ENCODE data around the gene CCDC24.

The CCDC24 gene

GRCh38 chr1:43991476-43992231, at the start of gene CCDC24:
CCDC24 (plus strand) TSS chr1:43991599; CDS start chr1:43991879, 280 bp downstream.
- DNase-seq = peak; percentile 78 to 83

DNA sequence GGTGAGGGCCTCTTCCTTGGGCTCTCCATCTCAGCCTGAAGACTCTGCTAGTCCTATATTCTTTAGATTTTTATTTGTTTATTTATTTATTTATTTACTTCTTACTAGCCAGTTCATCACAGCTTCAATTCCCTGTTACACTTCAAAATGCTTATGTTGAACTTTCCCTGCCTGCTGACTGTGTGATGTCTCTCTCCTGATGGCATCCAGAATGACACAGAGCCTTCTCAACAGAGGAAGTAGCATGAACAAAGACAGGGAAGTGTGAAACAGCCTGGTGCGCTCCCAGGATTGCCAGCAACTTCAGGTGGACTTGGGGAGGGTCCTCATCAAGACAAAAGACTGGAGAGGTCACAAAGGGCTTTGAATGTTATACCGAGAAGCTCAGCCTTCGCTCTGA, 49.0 kb upstream of the CCDC24 start:
- DNase-seq = no peak
- TF ChIP-seq POLR2A (IDR thresholded peaks at IDR 0.05; ENCODE audit: low read length) (no peak), GATA1 (IDR thresholded peaks at IDR 0.05; ENCODE audit: low read depth, low read length) (no peak)

More at GRCh38 chr1:43991476-43992231, at the start of gene CCDC24:
- peak; percentile 25 for TF ChIP-seq POLR2A (IDR thresholded peaks at IDR 0.05; ENCODE audit: low read length)
- no peak for TF ChIP-seq GATA1 (IDR thresholded peaks at IDR 0.05; ENCODE audit: low read depth, low read length)

- TF ChIP-seq GATA1 (IDR thresholded peaks at IDR 0.05; ENCODE audit: low read depth, low read length) (no peak), POLR2A (IDR thresholded peaks at IDR 0.05; ENCODE audit: low read length) (no peak)
Observed at GRCh38 chr1:43944860-43945259, 46.5 kb upstream of the CCDC24 start.

GRCh38 chr1:43945674-43946235, 45.6 kb upstream of the CCDC24 start:
- no peak for DNase-seq
- TF ChIP-seq POLR2A (IDR thresholded peaks at IDR 0.05; ENCODE audit: low read length) (no peak), GATA1 (IDR thresholded peaks at IDR 0.05; ENCODE audit: low read depth, low read length) (no peak)

More at GRCh38 chr1:43944860-43945259, 46.5 kb upstream of the CCDC24 start:
- DNase-seq = no peak

DNA sequence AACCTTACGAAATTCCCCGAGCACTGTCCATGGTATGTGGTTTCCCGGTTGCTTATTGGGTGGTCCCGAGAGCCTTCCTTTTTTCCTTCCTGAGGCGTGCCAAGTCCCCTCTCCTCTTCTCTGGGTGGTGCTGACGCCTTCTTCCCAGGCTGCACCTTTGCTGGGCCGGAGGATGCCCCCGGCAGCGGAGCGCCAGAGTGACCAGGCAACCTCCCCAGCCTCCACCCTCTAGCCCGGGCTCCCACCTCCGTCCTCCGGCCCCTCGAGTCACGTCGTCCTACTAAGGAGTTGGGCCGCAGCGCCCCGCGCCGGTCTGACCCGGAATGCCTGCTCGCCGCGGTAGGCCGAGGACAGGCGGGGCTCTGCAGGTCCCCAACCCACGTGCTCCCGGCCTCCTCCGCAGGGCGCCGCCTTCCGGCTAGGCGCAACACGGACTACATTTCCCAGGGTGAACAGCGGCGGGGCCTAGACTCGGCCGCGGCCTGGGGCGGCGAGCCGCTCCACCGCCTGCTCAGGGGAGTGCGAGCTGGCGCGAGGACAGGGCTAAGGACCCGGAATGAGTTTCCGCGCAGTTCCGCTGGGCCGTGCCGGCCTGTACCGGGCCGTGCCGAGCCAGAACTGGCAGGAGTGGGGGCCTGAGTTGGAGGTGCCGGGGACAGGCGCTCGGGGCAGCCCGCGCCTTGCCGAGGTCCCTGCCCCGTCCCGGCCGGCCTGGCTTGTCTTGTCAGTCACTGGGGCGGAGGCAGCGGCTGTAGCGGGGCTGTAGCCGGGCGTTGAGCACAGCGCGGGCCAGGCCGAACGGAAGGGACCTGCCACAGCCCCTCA, 45.0 kb upstream of the CCDC24 start, which contains the start of gene IPO13:
Gene IPO13, plus strand, starts transcription at position 715 of the 825 bp plus-strand sequence. CDS start 651 bp downstream, outside the sequence.
- DNase-seq = peak; percentile 98
- TF ChIP-seq GATA1 (IDR thresholded peaks at IDR 0.05; ENCODE audit: low read depth, low read length) (no peak), POLR2A (IDR thresholded peaks at IDR 0.05; ENCODE audit: low read length) (peak; percentile 93)

DNA sequence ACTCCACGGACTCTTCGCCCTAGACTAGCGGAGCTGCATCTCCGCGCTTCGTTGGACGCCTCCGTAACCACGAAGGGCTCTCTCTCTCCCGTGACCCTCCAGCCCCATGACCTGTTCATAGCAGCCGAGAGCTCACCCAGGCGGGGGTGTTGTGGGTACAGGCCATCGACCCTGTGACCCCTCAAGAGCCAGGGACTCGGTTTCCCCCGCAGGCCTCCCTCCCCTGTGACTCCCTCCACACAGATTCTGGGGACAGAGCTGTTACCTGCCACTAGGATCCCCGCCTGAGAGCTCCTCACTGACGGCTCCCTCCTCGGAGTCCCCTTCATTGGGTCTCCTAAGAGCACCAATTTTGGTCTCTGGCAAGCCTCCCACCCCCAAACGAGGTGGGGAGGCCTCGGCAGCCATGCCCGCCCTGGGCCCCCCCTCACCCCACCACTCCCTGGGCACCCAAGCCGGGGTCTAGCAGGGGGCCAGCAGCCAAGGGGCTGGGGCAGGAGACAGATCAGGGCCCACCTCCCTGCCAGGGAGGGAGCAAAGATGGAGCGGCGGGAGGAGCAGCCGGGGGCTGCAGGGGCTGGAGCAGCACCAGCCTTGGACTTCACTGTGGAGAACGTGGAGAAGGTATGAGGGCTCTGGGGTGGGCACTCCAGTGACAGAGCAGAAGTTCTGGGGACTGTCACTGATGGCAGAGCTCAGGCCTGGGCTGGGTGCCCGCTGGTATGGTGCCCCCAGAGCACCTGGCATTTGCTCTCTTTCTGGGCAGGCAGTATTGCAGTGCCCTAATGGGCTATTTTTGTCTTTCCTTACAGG, 44.1 kb upstream of the CCDC24 start:
- TF ChIP-seq GATA1 (IDR thresholded peaks at IDR 0.05; ENCODE audit: low read depth, low read length) (no peak), POLR2A (IDR thresholded peaks at IDR 0.05; ENCODE audit: low read length) (peak; percentile 60)
- no peak for DNase-seq

DNA sequence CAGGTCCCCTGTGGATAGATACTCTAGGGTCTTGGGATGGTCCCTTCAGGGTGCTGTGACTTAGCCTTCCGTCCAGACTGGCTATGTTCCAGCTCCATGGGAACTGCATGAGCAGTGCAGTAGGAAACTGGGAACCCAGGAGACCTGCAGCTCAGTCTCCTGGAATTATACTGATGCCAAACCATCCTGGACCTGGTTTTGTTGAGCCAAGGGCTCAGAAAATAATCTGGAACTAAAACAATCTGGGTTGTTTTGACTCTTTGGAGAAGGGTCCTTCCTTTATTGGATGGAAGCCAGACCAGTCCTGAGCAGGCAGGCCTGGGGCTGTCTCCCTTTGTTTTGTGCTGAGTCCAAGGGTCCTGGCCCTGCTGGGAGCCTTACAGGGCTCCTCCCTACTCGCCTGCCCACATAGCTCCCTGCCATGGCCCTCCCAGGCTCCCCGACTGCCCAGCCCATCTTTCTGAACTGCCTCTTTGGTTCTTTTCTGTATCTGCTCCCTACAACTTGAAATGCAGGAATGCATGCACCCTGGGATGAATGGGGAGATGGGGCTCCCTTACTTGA, 43.4 kb upstream of the CCDC24 start:
- TF ChIP-seq GATA1 (IDR thresholded peaks at IDR 0.05; ENCODE audit: low read depth, low read length) (no peak), POLR2A (IDR thresholded peaks at IDR 0.05; ENCODE audit: low read length) (no peak)
- no peak for DNase-seq

DNA sequence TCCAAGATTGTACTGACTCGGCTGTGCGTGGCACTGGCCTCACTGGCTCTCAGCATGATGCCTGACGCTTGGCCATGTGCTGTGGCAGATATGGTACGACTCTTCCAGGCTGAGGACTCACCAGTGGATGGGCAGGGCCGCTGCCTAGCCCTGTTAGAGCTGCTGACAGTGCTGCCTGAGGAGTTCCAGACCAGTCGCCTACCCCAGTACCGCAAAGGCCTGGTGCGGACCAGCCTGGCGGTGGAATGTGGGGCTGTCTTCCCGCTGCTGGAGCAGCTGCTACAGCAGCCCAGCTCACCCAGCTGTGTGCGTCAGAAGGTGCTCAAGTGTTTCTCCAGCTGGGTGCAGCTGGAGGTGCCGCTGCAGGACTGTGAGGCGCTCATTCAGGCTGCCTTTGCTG, 41.7 kb upstream of the CCDC24 start:
- no peak for DNase-seq
- TF ChIP-seq GATA1 (IDR thresholded peaks at IDR 0.05; ENCODE audit: low read depth, low read length) (no peak), POLR2A (IDR thresholded peaks at IDR 0.05; ENCODE audit: low read length) (no peak)

GRCh38 chr1:43951021-43951985, 40.1 kb upstream of the CCDC24 start:
- TF ChIP-seq POLR2A (IDR thresholded peaks at IDR 0.05; ENCODE audit: low read length) (no peak), GATA1 (IDR thresholded peaks at IDR 0.05; ENCODE audit: low read depth, low read length) (no peak)
- no peak for DNase-seq

- no peak for TF ChIP-seq POLR2A (IDR thresholded peaks at IDR 0.05; ENCODE audit: low read length)
- no peak for TF ChIP-seq GATA1 (IDR thresholded peaks at IDR 0.05; ENCODE audit: low read depth, low read length)
- peak; percentile 74 to 77 for DNase-seq
Observed at GRCh38 chr1:43952731-43953346, 38.6 kb upstream of the CCDC24 start.

- DNase-seq = no peak
- TF ChIP-seq GATA1 (IDR thresholded peaks at IDR 0.05; ENCODE audit: low read depth, low read length) (no peak), POLR2A (IDR thresholded peaks at IDR 0.05; ENCODE audit: low read length) (no peak)
Observed at GRCh38 chr1:43953361-43953760, 38.0 kb upstream of the CCDC24 start.
